Adrenal gland (tissue), 5 donors: ENCODE data around the gene CYB561D2.

Experiments
- CTCF ChIP-seq, 6 experiments: fragments of 450-650 bp in 4 of 6; fragments of 200-600 bp in 2 of 6; sonication (generic) in 1 of 6; IDR thresholded peaks; 1 replicate in 5 of 6; 2 replicates in 1 of 6; pipeline versions ENCODE4 v1.5.1 to v1.8.0; 2016 to 2021; ENCODE audit warnings: antibody characterized with exemption in 6 of 6, mild to moderate bottlenecking in 2 of 6, moderate library complexity in 1 of 6
- POLR2A ChIP-seq, 2 donors: fragments of 450-650 bp; IDR thresholded peaks; one replicate each; pipeline ENCODE4 v1.6.1; 2017; ENCODE audit warnings: antibody characterized with exemption in 2 of 2, mild to moderate bottlenecking in 2 of 2, moderate library complexity in 1 of 2
- donor health status: DM: no; HTN: no; CAD: no.

DNA sequence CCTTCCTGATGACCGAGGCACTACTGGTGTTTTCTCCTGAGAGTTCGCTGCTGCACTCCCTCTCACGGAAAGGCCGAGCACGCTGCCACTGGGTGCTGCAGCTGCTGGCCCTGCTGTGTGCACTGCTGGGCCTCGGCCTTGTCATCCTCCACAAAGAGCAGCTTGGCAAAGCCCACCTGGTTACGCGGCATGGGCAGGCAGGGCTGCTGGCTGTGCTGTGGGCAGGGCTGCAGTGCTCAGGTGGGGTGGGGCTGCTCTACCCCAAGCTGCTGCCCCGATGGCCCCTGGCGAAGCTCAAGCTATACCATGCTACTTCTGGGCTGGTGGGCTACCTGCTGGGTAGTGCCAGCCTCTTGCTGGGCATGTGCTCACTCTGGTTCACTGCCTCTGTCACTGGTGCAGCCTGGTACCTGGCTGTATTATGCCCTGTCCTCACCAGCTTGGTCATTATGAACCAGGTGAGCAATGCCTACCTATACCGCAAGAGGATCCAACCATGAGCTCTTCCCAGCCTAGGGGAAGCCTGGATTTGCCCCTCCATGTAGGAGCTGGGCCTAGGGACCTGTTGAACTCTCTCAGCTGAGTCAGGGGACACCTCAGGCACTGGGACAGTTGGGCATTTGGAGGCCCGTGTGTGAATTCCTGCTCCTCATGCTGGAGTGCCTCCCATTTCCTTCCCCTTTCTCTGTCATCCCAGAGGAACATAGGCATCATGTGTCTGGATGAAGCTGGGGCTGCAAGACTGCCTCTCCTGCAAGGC is 2.8 kb downstream of the CYB561D2 start:
- TF ChIP-seq CTCF (IDR thresholded peaks at IDR 0.05) = no peak
- no peak for TF ChIP-seq POLR2A (IDR thresholded peaks at IDR 0.05)
